K562 (cell line): ENCODE data around the gene HOXA10. TPM values are rescaled to one million over a fixed set of nuclear protein-coding genes. Genes with fewer than 3 reads are reported as not detected.

Experiments used
- ATAC-seq: fragments of 200-7000 bp; cut with Tn5 transposase; 3 replicates; pipeline ENCODE4 v1.9.1; 2020; ENCODE audit warnings: moderate library complexity
- BruUV-seq: library from RNA; stranded (reverse); fragments of 400-500 nt; replicated peaks from 2 replicates; lab custom pipeline; 2021; lab: Mats Ljungman, UMichigan
- CTCF ChIA-PET: fragments of 300-600 bp; formaldehyde crosslinking; extraction: SDS; loops from one replicate; lab custom pipeline; 2021; ENCODE audit warnings: low intra/inter-chr PET ratio; lab: Yijun Ruan, JAX
- POLR2A ChIA-PET: fragments of 300-600, 350-650 bp; sonication (Branson Sonifier 250); formaldehyde crosslinking; extraction: SDS; loops from one replicate; lab custom pipeline; 2021; ENCODE audit warnings: antibody characterized with exemption, inconsistent platforms; lab: Yijun Ruan, JAX
- DNase-seq, 4 experiments: peaks; one replicate each; pipeline versions ENCODE4 v3.0.0 to v3.0.0-alpha.2; 2011 to 2018; ENCODE audit warnings: low spot score in 3 of 4, mixed read lengths in 3 of 4; ENCODE audit errors: extremely low read depth in 1 of 4
- FAIRE-seq: peaks from 2 replicates; lab custom pipeline; 2011; peaks lifted over from hg19 to GRCh38; lab: Jason Lieb, UNC
- H2AFZ ChIP-seq: 2 replicates; pipeline ENCODE4 v1.6.0; 2011; ENCODE audit warnings: low read depth, low read length, control low read depth, inconsistent platforms
- H3K27ac ChIP-seq: fragments of 200-600 bp; 3 replicates; pipeline ENCODE4 v1.8.0; 2011; ENCODE audit warnings: low read depth, mild to moderate bottlenecking, control low read depth, inconsistent platforms, low read length, moderate library complexity, mixed read lengths; ENCODE audit errors: extremely low read depth
- H3K27me3 ChIP-seq, 2 experiments: fragments of 300-600 bp in 1 of 2; 2 replicates in 1 of 2; 3 replicates in 1 of 2; pipeline versions ENCODE4 v1.6.0 to v1.8.0; 2011; ENCODE audit warnings: inconsistent platforms in 2 of 2, low read length in 2 of 2, mild to moderate bottlenecking in 1 of 2, mixed read lengths in 1 of 2, moderate library complexity in 1 of 2; ENCODE audit not compliant: control insufficient read depth in 2 of 2, insufficient read depth in 2 of 2
- H3K36me3 ChIP-seq: fragments of 300-600 bp; 3 replicates; pipeline ENCODE4 v1.8.0; 2011; ENCODE audit warnings: mild to moderate bottlenecking, low read length, inconsistent platforms; ENCODE audit not compliant: control insufficient read depth, insufficient read depth
- H3K4me1 ChIP-seq, 2 experiments: fragments of 200-600 bp in 1 of 2; replicated peaks in 1 of 2; 2 replicates in 1 of 2; 3 replicates in 1 of 2; pipeline versions ENCODE4 v1.5.1 to v1.8.0; 2011; ENCODE audit warnings: inconsistent platforms in 2 of 2, low read length in 2 of 2, mild to moderate bottlenecking in 1 of 2, mixed read lengths in 1 of 2, moderate library complexity in 1 of 2; ENCODE audit not compliant: control insufficient read depth in 2 of 2, insufficient read depth in 2 of 2
- H3K4me2 ChIP-seq: 2 replicates; pipeline ENCODE4 v1.6.1; 2011; ENCODE audit warnings: low read length, control low read depth, inconsistent platforms, mixed read lengths; ENCODE audit not compliant: insufficient read depth
- H3K4me3 ChIP-seq: fragments of 200-600 bp; sonication (generic), shearing (Covaris generic); 2 replicates; pipeline ENCODE4 v1.5.1; 2016; ENCODE audit warnings: control low read depth, inconsistent platforms
- H3K79me2 ChIP-seq: fragments of 200-600 bp; 3 replicates; pipeline ENCODE4 v1.8.0; 2011; ENCODE audit warnings: low read length, inconsistent platforms; ENCODE audit not compliant: control insufficient read depth, insufficient read depth
- H3K9ac ChIP-seq, 2 experiments: 2 replicates each; pipeline versions ENCODE4 v1.6.0 to v1.6.1; 2011; ENCODE audit warnings: low read depth in 2 of 2, low read length in 2 of 2, control low read depth in 1 of 2, inconsistent platforms in 1 of 2, mild to moderate bottlenecking in 1 of 2, mixed read lengths in 1 of 2; ENCODE audit not compliant: insufficient read depth in 1 of 2
- H3K9me1 ChIP-seq: one replicate; pipeline ENCODE4 v1.6.0; 2011; ENCODE audit warnings: inconsistent platforms, mild to moderate bottlenecking, low read length, moderate library complexity; ENCODE audit not compliant: control insufficient read depth, insufficient read depth
- H3K9me3 ChIP-seq: replicated peaks from 2 replicates; pipeline ENCODE4 v1.5.1; 2011; ENCODE audit warnings: low read depth, low read length, inconsistent platforms; ENCODE audit not compliant: control insufficient read depth, insufficient read depth
- H4K20me1 ChIP-seq: replicated peaks from 2 replicates; pipeline ENCODE4 v1.6.1; 2011; ENCODE audit warnings: low read length, inconsistent platforms, mixed read lengths; ENCODE audit not compliant: control insufficient read depth, insufficient read depth
- DDX20 ChIP-seq: fragments of 450-650 bp; IDR thresholded peaks from 2 replicates; pipeline ENCODE4 v1.6.1; 2016; ENCODE audit warnings: missing genetic modification characterization, low read depth, mild to moderate bottlenecking, missing compliant biosample characterization, moderate library complexity
- FOXJ2 ChIP-seq: fragments of 200-800 bp; sonication (Bioruptor generic); IDR thresholded peaks from 2 replicates; pipeline ENCODE4 v1.6.1; 2016; ENCODE audit warnings: missing genetic modification characterization, missing compliant biosample characterization
- NFRKB ChIP-seq: fragments of 450-650 bp; IDR thresholded peaks from 2 replicates; pipeline ENCODE4 v1.6.1; 2016; ENCODE audit warnings: low read depth
- SNIP1 ChIP-seq: fragments of 450-650 bp; IDR thresholded peaks from 2 replicates; pipeline ENCODE4 v1.7.1; 2017; ENCODE audit warnings: low read depth, mild to moderate bottlenecking
- ZNF41 ChIP-seq: fragments of 250-450 bp; sonication (Bioruptor Pico); conservative IDR thresholded peaks from 2 replicates; pipeline ENCODE4 v1.4.0; 2020; ENCODE audit warnings: mild to moderate bottlenecking
- WGBS: fragments of 100-300 bp; shearing (Covaris generic); methylation state at CpG from one replicate; pipeline ENCODE4 v1.1.6; 2016; ENCODE audit warnings: low coverage, mixed read lengths; ENCODE audit not compliant: insufficient coverage; ENCODE audit errors: missing lambda C conversion rate; 5-methylcytosine and 5-hydroxymethylcytosine counted together
- in situ Hi-C: fragments of 300-500 bp; cut with MboI; formaldehyde crosslinking; loops from 4 replicates; pipeline ENCODE4 v1.15.0; 2018; ENCODE audit warnings: inconsistent platforms, mixed read lengths
- intact Hi-C: fragments of 100-400 bp; cut with micrococcal nuclease; formaldehyde crosslinking; loops from 2 replicates; pipeline ENCODE4 v1.14.2; 2022
- polyA plus RNA-seq, 8 experiments: library from polyadenylated mRNA; depleted of rRNA in 4 of 8; stranded (reverse) in 5 of 8; unstranded in 3 of 8; fragments of >200 nt; fragmentation: Nextera tagmentation in 2 of 8; fragmentation: Illumina TruSeq in 1 of 8; extraction: Ambion mirVana in 2 of 8; extraction: Trizol in 1 of 8; gene quantifications; 2 replicates each; pipeline versions ENCODE4 v1.2.1 to v1.2.3, GENCODE V29; 2011 to 2014; ENCODE audit warnings: inconsistent platforms in 1 of 8, missing spikeins in 1 of 8
- total RNA-seq, 7 experiments: library from RNA; depleted of rRNA in 6 of 7; stranded (reverse); fragments of >200 nt in 6 of 7; fragmentation: Illumina TruSeq in 2 of 7; extraction: Trizol in 2 of 7; gene quantifications; 2 replicates each; pipeline versions ENCODE4 v1.2.1 to v1.2.3, GENCODE V29; 2011 to 2021; ENCODE audit warnings: low replicate concordance in 1 of 7
- TF ChIP-seq, protein P1 (sequence below): fragments of 150-350 bp; conservative IDR thresholded peaks from 2 replicates; pipeline ENCODE4 v1.6.1; 2014; ENCODE audit warnings: low read length
- TF ChIP-seq, protein P2 (sequence below), 2 experiments: fragments of 450-650 bp in 1 of 2; sonication (generic) in 1 of 2; formaldehyde crosslinking; conservative IDR thresholded peaks; 2 replicates each; pipeline versions ENCODE4 v1.4.0 to v1.8.1; 2020 to 2022; ENCODE audit warnings: mild to moderate bottlenecking in 1 of 2, missing genetic modification reagents in 1 of 2
- TF ChIP-seq, protein P3 (sequence below): fragments of 150-350 bp; IDR thresholded peaks from 2 replicates; pipeline ENCODE4 v1.6.1; 2014; ENCODE audit warnings: low read depth, mild to moderate bottlenecking, low read length, borderline replicate concordance
- TF ChIP-seq, protein P4 (sequence below): fragments of 250-450 bp; sonication (Bioruptor Pico); IDR thresholded peaks from 2 replicates; pipeline ENCODE4 v1.8.0; 2021; ENCODE audit warnings: moderate library complexity, mild to moderate bottlenecking, inconsistent platforms
- TF ChIP-seq, protein P5 (sequence below), 2 experiments: fragments of 250-450 bp in 1 of 2; fragments of 450-650 bp in 1 of 2; sonication (Bioruptor Pico) in 1 of 2; IDR thresholded peaks; 2 replicates each; pipeline versions ENCODE4 v1.6.1 to v1.8.0; 2016 to 2021; ENCODE audit warnings: mild to moderate bottlenecking in 2 of 2, moderate library complexity in 2 of 2, missing compliant biosample characterization in 1 of 2, missing genetic modification characterization in 1 of 2

HOXA10 gene
- total and polyA plus RNA-seq, 9 of the 15 experiments (the other 6 are each of a cell fraction or from before 2014, with no cell fraction given) = not detected

- peaks cover 14 to 33% of the 10 kb centered on the region in 2 experiments for H3K27me3 ChIP-seq
- H3K4me3 ChIP-seq = no peak overlapping the region
- POLR2A ChIA-PET = no interaction called here
- in situ Hi-C loops (loop anchor here (5.0 kb wide), 1 partner anchor 53 kb away; no protein-coding TSS in a partner anchor), intact Hi-C loops (no loop called here)
- ATAC-seq (no peak), DNase-seq (no peak), FAIRE-seq (no peak)
- H3K9me3 ChIP-seq = no peaks in the 10 kb centered on the region
- H4K20me1 ChIP-seq = no peaks in the 10 kb centered on the region; the same call in 1 of the 2 replicates
- no peak overlapping the region for H3K9ac ChIP-seq
- H3K36me3 ChIP-seq = no peaks in the 10 kb centered on the region
- no peak overlapping the region for H2AFZ ChIP-seq
- no peaks in the 10 kb centered on the region for H3K79me2 ChIP-seq
- 27% methylated on average over 17 of the region's 72 CpGs for WGBS
- no peak overlapping the region for H3K4me2 ChIP-seq
- CTCF ChIA-PET = no interaction called here
- no peaks in the 10 kb centered on the region for H3K4me1 ChIP-seq
- BruUV-seq = no TSS peak
- H3K9me1 ChIP-seq = no peaks in the 10 kb centered on the region
- no peak overlapping the region for H3K27ac ChIP-seq
- no peak for TF ChIP-seq FOXJ2 (tag)
- no peak for TF ChIP-seq SNIP1
- TF ChIP-seq DDX20 (tag) = no peak
- TF ChIP-seq, protein P1, sequence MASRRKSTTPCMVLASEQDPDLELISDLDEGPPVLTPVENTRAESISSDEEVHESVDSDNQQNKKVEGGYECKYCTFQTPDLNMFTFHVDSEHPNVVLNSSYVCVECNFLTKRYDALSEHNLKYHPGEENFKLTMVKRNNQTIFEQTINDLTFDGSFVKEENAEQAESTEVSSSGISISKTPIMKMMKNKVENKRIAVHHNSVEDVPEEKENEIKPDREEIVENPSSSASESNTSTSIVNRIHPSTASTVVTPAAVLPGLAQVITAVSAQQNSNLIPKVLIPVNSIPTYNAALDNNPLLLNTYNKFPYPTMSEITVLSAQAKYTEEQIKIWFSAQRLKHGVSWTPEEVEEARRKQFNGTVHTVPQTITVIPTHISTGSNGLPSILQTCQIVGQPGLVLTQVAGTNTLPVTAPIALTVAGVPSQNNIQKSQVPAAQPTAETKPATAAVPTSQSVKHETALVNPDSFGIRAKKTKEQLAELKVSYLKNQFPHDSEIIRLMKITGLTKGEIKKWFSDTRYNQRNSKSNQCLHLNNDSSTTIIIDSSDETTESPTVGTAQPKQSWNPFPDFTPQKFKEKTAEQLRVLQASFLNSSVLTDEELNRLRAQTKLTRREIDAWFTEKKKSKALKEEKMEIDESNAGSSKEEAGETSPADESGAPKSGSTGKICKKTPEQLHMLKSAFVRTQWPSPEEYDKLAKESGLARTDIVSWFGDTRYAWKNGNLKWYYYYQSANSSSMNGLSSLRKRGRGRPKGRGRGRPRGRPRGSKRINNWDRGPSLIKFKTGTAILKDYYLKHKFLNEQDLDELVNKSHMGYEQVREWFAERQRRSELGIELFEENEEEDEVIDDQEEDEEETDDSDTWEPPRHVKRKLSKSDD = no peak
- TF ChIP-seq, protein P2, sequence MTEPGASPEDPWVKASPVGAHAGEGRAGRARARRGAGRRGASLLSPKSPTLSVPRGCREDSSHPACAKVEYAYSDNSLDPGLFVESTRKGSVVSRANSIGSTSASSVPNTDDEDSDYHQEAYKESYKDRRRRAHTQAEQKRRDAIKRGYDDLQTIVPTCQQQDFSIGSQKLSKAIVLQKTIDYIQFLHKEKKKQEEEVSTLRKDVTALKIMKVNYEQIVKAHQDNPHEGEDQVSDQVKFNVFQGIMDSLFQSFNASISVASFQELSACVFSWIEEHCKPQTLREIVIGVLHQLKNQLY (CRISPR knock-in tag; conservative IDR thresholded peaks at IDR 0.05) = no peak
- TF ChIP-seq, protein P3, sequence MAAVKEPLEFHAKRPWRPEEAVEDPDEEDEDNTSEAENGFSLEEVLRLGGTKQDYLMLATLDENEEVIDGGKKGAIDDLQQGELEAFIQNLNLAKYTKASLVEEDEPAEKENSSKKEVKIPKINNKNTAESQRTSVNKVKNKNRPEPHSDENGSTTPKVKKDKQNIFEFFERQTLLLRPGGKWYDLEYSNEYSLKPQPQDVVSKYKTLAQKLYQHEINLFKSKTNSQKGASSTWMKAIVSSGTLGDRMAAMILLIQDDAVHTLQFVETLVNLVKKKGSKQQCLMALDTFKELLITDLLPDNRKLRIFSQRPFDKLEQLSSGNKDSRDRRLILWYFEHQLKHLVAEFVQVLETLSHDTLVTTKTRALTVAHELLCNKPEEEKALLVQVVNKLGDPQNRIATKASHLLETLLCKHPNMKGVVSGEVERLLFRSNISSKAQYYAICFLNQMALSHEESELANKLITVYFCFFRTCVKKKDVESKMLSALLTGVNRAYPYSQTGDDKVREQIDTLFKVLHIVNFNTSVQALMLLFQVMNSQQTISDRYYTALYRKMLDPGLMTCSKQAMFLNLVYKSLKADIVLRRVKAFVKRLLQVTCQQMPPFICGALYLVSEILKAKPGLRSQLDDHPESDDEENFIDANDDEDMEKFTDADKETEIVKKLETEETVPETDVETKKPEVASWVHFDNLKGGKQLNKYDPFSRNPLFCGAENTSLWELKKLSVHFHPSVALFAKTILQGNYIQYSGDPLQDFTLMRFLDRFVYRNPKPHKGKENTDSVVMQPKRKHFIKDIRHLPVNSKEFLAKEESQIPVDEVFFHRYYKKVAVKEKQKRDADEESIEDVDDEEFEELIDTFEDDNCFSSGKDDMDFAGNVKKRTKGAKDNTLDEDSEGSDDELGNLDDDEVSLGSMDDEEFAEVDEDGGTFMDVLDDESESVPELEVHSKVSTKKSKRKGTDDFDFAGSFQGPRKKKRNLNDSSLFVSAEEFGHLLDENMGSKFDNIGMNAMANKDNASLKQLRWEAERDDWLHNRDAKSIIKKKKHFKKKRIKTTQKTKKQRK = no peak
- TF ChIP-seq, protein P4, sequence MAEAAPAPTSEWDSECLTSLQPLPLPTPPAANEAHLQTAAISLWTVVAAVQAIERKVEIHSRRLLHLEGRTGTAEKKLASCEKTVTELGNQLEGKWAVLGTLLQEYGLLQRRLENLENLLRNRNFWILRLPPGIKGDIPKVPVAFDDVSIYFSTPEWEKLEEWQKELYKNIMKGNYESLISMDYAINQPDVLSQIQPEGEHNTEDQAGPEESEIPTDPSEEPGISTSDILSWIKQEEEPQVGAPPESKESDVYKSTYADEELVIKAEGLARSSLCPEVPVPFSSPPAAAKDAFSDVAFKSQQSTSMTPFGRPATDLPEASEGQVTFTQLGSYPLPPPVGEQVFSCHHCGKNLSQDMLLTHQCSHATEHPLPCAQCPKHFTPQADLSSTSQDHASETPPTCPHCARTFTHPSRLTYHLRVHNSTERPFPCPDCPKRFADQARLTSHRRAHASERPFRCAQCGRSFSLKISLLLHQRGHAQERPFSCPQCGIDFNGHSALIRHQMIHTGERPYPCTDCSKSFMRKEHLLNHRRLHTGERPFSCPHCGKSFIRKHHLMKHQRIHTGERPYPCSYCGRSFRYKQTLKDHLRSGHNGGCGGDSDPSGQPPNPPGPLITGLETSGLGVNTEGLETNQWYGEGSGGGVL (CRISPR knock-in tag) = no peak
- no peak for TF ChIP-seq ZNF41 (CRISPR knock-in tag)
- TF ChIP-seq, protein P5, sequence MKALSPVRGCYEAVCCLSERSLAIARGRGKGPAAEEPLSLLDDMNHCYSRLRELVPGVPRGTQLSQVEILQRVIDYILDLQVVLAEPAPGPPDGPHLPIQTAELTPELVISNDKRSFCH (CRISPR knock-in tag; IDR thresholded peaks at IDR 0.05) = no peak
- TF ChIP-seq, protein P5 (tag; IDR thresholded peaks at IDR 0.05) = no peak
- TF ChIP-seq NFRKB = no peak
Observed at GRCh38 chr7:27129729-27130539, 44.2 kb downstream of the HOXA10 start.
